Omental fat pad (tissue), 4 donors: ENCODE data around the gene IL16. TPM values are rescaled to one million over a fixed set of nuclear protein-coding genes. Genes with fewer than 3 reads are reported as not detected.

Experiments used
- ATAC-seq: fragments of 150-250 bp; one replicate; pipeline ENCODE4 v1.9.1; 2016; ENCODE audit warnings: mild to moderate bottlenecking, moderate library complexity; ENCODE audit not compliant: low FRiP score
- DNase-seq: peaks from one replicate; pipeline ENCODE4 v3.0.0-alpha.2; 2019; ENCODE audit warnings: low spot score
- CTCF ChIP-seq, 3 donors: fragments of 450-650 bp; IDR thresholded peaks; one replicate each; pipeline ENCODE4 v1.5.1; 2016 to 2017; ENCODE audit warnings: antibody characterized with exemption in 3 of 3, mild to moderate bottlenecking in 3 of 3, moderate library complexity in 2 of 3
- total RNA-seq, 4 donors: library from RNA; depleted of rRNA; stranded (reverse); fragments of >200 nt; gene quantifications; one replicate each; pipeline ENCODE4 v1.1.0, GENCODE V29; 2016

IL16 gene
- total RNA-seq, 4 donors from 2014 or later: 22.7 to 45.8 (median 34.4) TPM

GRCh38 chr15:81190922-81191507 lies 5.7 kb upstream of the IL16 start:
- DNase-seq: no peak
- no peak for ATAC-seq
- TF ChIP-seq CTCF (IDR thresholded peaks at IDR 0.05): no peak

GRCh38 chr15:81191701-81192100 lies 5.0 kb upstream of the IL16 start:
- no peak for ATAC-seq
- TF ChIP-seq CTCF (IDR thresholded peaks at IDR 0.05): no peak

GRCh38 chr15:81194723-81195122 lies 2.0 kb upstream of the IL16 start:
- TF ChIP-seq CTCF (IDR thresholded peaks at IDR 0.05): no peak
- no peak for DNase-seq

More at GRCh38 chr15:81191701-81192100, 5.0 kb upstream of the IL16 start:
- DNase-seq: no peak

DNA sequence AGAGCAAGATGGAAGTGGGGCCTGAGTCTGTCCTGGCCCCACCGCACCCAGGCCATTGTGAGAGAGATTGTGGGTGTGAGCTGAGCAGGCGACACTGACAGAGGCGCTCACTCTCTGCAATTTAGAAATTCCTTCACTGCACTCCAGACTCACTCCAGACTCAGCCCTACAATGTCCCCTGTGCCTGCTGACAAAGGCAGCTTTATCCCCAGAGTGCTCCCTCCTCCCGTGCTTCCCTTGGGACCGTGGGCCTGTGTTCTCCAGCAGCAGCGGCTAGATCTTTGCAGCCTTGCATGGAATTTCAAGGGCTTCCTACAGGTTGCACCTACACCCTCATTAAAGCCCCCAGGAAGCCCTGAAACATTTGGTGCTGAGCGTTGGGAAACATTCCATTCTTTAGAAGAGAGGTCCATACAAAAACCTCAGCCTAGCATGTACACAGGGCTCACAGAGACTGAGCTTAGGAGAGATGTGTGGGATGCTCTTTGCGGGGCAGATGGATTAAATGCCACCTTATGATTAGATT lies 1.3 kb upstream of the IL16 start:
- ATAC-seq: no peak
- no peak for TF ChIP-seq CTCF (IDR thresholded peaks at IDR 0.05)

More at GRCh38 chr15:81194723-81195122, 2.0 kb upstream of the IL16 start:
- no peak for ATAC-seq

GRCh38 chr15:81197255-81197630 lies 564 bp downstream of the IL16 start:
- no peak for ATAC-seq
- TF ChIP-seq CTCF (IDR thresholded peaks at IDR 0.05): no peak
- no peak for DNase-seq

More for the DNA sequence above, 1.3 kb upstream of the IL16 start:
- no peak for DNase-seq

GRCh38 chr15:81197688-81198281 lies 1.1 kb downstream of the IL16 start:
- DNase-seq: no peak
- no peak for TF ChIP-seq CTCF (IDR thresholded peaks at IDR 0.05)
- no peak for ATAC-seq
